GM21515 (cell line): ENCODE data around the gene HDGFL1.

Experiments used
- ATAC-seq: cut with Tn5 transposase; IDR thresholded peaks from one replicate; pipeline ENCODE4 v1.9.1; 2021; ENCODE audit not compliant: unreplicated experiment

HDGFL1 gene

GRCh38 chr6:22569281-22570184 is at the start of gene HDGFL1:
HDGFL1 (plus strand) TSS chr6:22569566; CDS start chr6:22569576, 10 bp downstream.
- no peak for ATAC-seq

GRCh38 chr6:22521035-22521434 is 48.3 kb upstream of the HDGFL1 start:
- no peak for ATAC-seq

GRCh38 chr6:22526736-22527135 is 42.6 kb upstream of the HDGFL1 start:
- ATAC-seq: no peak

- no peak for ATAC-seq
These were observed 39.5 kb upstream of the HDGFL1 start for GRCh38 chr6:22529866-22530265.

- no peak for ATAC-seq
These were observed 38.9 kb upstream of the HDGFL1 start for GRCh38 chr6:22530506-22530905.

- no peak for ATAC-seq
These were observed 33.2 kb upstream of the HDGFL1 start for GRCh38 chr6:22536122-22536521.

- ATAC-seq: no peak
These were observed 24.9 kb upstream of the HDGFL1 start for GRCh38 chr6:22544476-22544875.

DNA sequence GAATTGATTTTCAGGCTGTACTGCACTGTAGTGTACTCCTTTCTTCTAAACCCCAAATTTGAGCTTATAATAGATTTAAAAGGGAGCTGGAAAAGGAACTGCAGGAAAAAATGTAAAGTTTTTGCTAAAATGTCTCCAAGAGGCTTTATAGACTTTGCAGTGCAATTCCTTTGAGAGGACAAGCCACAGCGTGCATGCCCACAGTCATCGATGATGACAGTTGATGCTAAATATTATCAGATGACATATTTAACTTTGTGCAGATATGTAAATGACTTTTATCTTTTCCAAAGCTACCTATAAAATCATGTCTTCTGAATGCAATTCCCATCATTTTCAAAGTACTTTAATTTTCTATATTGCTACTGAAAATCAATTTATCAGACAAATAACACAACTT is 24.3 kb upstream of the HDGFL1 start:
- no peak for ATAC-seq

DNA sequence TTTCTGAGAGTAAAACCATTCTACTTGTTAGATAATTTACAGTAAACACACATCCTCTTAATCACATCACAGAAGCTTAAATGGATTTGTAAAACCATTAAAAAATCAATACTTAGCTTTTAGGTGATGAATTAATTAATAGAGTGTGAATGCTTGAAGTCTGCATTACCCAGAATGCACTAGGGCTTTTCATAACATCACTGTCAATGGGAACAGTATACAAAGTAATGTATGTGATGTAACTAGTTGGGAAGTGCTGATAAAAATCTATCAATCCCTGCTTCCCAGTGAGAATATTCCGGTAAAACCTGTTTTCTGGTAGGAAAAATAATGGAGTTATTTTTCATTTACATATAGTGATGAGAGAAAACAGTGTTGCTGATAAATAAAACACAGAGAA is 23.1 kb upstream of the HDGFL1 start:
- no peak for ATAC-seq

DNA sequence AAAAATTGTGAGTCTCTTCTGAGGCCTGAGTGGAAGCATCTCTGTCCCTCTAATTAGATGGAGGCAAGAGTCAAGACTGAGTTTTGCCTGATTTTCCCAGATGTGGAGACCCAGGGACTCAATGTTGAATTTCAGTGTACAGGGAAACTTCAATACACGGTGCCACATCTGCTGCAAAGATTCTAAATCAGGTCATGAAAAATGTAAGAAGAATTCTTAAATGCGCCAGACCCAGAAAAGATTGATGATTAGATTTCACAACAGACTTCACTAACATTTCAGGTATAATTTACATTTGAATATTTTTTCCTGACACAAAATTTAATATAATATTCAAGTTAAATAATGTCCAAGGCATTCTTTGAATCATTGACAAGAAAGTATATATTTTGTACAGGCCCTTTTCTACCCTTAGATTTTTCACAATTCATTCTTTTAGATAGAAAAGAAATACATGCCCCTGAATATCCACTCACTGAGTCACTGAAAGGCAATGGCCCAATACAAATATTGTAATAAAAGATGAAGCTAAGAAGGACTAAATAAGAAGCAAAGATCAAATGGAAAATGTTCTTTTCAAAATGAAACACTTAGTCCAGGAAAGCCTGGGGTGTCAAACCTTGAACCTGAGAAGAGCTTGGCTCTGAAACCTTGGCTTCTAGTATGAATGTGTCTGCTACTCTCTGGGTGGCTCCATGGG is 18.2 kb upstream of the HDGFL1 start:
- ATAC-seq: no peak

GRCh38 chr6:22556266-22556665 is 13.1 kb upstream of the HDGFL1 start:
- no peak for ATAC-seq

DNA sequence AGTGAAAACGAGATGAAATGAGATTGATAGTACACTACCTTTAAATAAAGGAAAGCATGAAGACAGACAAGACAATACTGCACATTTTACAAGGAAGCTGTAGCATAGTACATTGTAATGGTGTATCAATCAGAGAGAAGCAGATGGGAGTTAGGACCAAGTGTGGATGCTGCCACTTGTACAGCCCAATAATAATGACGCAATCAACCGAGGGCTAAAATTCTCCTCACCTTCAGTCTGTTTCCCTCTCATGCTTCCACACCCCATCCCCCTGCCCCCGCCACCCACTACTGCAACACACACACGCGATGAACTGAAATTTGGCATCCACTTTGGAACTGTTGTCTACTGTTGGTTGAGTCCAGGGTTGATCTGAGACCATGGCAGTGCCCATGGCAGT is 12.4 kb upstream of the HDGFL1 start:
- ATAC-seq: no peak

DNA sequence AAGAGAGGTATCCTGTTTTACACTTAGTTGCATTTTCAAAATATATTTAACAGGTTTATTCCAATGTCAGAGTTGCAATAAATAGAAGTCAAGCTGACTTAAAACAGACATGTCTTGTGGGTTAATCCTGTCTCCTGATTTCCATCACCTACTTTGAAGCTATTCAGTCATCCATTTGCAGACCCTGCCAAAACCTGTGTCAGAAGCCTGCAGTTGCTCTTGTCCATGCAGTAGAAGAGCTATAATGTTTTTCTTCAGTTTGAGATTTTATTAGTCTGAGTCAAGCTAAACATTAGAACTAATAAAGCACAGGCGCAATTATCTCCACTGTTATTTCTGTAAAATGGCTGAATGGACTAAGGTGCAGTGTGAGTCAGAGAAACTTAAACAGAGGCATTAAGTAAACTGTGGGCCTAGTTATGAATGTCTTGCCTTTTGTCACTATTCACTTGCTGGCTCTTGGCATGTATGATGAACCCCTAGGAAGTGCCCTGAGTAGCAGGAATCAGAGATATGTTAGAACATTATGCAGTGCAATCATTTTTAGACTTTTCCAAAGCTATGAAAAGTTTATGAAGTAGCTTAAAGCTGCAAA is 11.0 kb upstream of the HDGFL1 start:
- no peak for ATAC-seq

DNA sequence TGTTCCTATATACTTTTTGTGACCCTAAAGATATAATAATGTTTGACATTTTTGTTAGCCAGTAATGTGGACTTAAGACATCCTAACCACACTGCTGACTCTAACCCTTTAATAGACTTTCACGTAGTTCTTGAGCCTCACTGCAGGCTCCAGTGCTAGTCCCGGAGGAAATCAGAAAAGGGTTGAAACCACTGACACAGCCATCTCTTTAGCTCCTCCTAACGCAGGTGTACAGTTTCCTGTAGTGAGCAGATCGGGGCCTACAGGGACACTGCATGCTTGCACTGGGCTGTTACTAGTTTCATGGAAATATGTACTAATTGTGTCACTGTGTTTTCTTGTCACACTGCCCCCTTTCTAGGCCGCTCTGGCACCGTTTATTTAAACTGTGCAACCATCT is 512 bp upstream of the HDGFL1 start:
- ATAC-seq: no peak

DNA sequence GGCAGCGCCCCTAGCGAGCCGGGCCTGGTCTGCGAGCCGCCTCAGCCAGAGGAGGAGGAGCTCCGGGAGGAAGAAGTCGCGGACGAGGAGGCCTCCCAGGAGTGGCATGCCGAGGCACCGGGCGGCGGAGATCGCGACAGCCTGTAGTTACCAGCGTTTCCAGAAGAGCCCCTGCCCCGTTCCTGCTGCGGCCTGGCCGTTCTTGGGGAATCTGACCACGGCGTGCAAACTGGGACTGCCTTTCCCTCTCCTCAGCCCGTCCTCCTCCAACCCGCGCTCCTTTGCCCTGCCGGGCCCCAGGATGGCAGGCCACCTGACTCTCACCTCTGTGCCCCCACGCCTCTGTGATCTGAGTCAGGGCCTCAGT is 802 bp downstream of the HDGFL1 start:
- ATAC-seq: no peak

DNA sequence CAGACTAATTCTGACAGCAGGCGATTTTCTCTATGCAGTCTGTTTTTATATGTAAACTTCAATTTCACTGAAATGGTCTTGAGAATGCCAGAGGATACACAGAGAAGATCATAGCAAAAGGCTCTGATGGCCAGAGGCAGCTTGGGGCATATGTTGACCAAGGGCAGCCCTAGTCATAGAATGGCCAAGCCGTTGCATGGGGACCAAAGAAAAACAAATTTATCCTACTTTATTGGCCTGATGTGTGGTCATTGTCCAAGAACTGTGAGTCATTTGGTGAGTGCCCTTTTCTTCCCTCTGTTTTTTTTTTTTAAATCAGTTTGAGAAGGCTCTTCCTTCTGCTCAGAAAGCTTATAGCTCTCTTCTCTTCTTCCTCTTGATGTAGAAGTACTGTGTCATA is 5.8 kb downstream of the HDGFL1 start:
- no peak for ATAC-seq

DNA sequence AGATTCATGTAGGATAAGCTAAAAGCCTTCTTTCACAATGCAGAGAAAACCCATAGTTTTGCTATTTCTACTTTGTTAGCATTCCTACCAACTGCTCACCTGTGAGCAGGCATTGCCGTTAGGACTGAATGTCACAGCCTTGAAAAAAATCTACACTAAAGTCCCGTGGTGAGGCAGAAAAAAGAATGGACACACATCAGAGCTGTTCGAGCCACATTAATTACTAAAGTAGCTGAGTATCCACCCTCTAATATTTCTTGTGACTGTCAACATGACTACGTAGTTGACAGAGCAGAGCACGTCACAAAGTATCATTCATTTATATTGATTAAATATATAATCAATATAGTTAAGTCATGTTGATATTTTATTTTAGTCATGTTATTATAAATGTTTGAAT is 10.1 kb downstream of the HDGFL1 start:
- ATAC-seq: no peak

GRCh38 chr6:22580337-22580736 is 11.0 kb downstream of the HDGFL1 start:
- ATAC-seq: no peak

DNA sequence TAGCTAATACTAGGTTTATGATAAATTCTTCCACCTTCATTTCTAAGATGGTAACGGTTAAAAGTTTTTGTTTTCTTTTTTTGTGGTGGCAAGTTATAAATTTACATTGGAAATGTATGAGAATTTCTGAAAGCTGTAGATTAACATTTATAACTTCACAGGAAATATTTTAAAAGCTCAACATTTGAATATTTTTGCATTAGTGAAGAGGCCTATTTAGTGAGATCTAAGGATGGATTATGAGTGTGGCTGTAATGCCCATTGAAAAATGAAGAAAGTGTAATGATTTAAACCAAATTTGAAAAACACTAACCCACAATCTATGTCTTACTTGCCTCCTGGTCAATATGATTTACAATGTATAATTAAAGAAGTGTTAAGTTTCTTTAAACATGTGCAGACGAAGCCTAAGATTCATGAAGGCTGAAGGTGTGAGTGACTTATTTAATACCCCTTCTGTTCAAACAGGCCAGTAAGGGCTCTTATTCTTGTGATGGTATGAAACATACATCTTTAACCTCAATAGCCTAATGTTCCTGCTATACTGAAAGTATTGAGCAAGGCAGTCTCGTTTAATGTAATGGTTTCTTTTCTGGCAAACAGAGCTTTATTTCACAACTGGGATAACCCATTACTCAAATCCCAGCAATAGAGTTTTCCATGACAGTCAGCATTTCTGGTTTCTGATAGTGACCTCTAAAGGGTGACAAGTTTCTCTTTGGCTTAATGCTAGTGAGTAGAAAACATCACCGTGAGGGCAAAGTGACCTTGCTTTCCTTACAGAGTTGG is 13.2 kb downstream of the HDGFL1 start:
- ATAC-seq: no peak

- no peak for ATAC-seq
These were observed 13.9 kb downstream of the HDGFL1 start for GRCh38 chr6:22583230-22583629.

DNA sequence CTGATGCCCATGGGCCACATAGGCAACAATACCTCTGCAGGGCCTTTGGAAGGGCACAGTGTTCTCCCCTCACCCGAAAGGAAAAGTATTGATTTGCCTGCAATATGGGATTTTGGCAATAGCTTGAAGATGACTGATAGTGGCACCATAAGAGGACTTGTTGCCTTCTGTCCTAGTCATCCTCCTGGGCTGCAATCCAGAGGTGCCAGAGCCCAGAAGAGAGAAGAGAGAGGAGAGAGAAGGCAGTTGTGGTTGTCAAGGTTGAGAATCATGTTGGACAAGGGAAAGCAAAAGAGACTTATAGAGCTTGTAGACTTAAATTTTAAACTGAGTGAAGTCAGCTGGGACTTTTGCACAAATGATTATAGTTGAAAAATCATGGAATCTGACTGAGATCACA is 14.6 kb downstream of the HDGFL1 start:
- no peak for ATAC-seq
